BE2C (cell line): ENCODE data around the gene ZNF558. TPM values are rescaled to one million over a fixed set of nuclear protein-coding genes. Genes with fewer than 3 reads are reported as not detected.

Source experiments
- DNase-seq: peaks from one replicate; pipeline ENCODE4 v3.0.0-alpha.2; 2020
- H3K27me3 ChIP-seq: fragments of 250-450 bp; sonication (Bioruptor Pico); 2 replicates; pipeline ENCODE4 v1.5.1; 2020; ENCODE audit warnings: mild to moderate bottlenecking
- H3K36me3 ChIP-seq: fragments of 250-450 bp; sonication (Bioruptor Pico); 2 replicates; pipeline ENCODE4 v1.5.1; 2020; ENCODE audit warnings: mild to moderate bottlenecking
- H3K4me1 ChIP-seq: fragments of 250-450 bp; sonication (Bioruptor Pico); 2 replicates; pipeline ENCODE4 v1.5.1; 2020
- H3K4me3 ChIP-seq: 2 replicates; pipeline ENCODE4 v1.5.1; 2011; ENCODE audit warnings: low read depth, low read length
- H3K9me3 ChIP-seq: fragments of 250-450 bp; sonication (Bioruptor Pico); 2 replicates; pipeline ENCODE4 v1.5.1; 2020
- CTCF ChIP-seq: IDR thresholded peaks from 2 replicates; pipeline ENCODE4 v1.5.1; 2012; ENCODE audit warnings: mild to moderate bottlenecking, low read depth, low read length
- polyA plus RNA-seq: library from polyadenylated mRNA; unstranded; fragments of >200 nt; gene quantifications from one replicate; pipeline ENCODE4 v1.2.1, GENCODE V29; 2012; ENCODE audit warnings: low read depth, missing spikeins; ENCODE audit not compliant: insufficient read length, insufficient read depth

The ZNF558 gene
- 13.6 TPM for polyA plus RNA-seq

GRCh38 chr19:8832132-8833021 is at the start of gene ZNF558, which contains the start of gene MBD3L1:
Gene ZNF558 (minus strand): TSS chr19:8832304. CDS start chr19:8822659, 9,645 bp downstream.
Gene MBD3L1 (plus strand): TSS chr19:8832377. CDS start chr19:8842679, 10,302 bp downstream.
- peak within 1 kb of the TSS; percentile 63 for H3K4me3 ChIP-seq
- no peak for TF ChIP-seq CTCF
- no peaks in the 10 kb centered on the region for H3K36me3 ChIP-seq
- H3K9me3 ChIP-seq = no peaks in the 10 kb centered on the region
- DNase-seq = peak; percentile 98
- H3K4me1 ChIP-seq = no peaks in the 10 kb centered on the region
- H3K27me3 ChIP-seq = no peaks in the 10 kb centered on the region

- no peaks in the 10 kb centered on the region for H3K27me3 ChIP-seq
- H3K36me3 ChIP-seq = no peaks in the 10 kb centered on the region
- H3K9me3 ChIP-seq = no peaks in the 10 kb centered on the region; the same call in 1 of the 2 replicates
- no peak overlapping the region for H3K4me3 ChIP-seq
- no peak for TF ChIP-seq CTCF
- H3K4me1 ChIP-seq = no peaks in the 10 kb centered on the region
- no peak for DNase-seq
These were observed 49.4 kb upstream of the ZNF558 start for GRCh38 chr19:8881512-8881911.

GRCh38 chr19:8880868-8881488 is 48.9 kb upstream of the ZNF558 start:
- Histone ChIP-seq H3K27me3 (no peaks in the 10 kb centered on the region), H3K9me3 (no peaks in the 10 kb centered on the region; the same call in 1 of the 2 replicates), H3K4me1 (no peaks in the 10 kb centered on the region), H3K4me3 (no peak overlapping the region), H3K36me3 (no peaks in the 10 kb centered on the region)
- DNase-seq = no peak
- TF ChIP-seq CTCF = no peak

GRCh38 chr19:8877854-8878705 is 46.0 kb upstream of the ZNF558 start:
- TF ChIP-seq CTCF = no peak
- Histone ChIP-seq H3K36me3 (no peaks in the 10 kb centered on the region), H3K4me1 (no peaks in the 10 kb centered on the region), H3K4me3 (no peak overlapping the region), H3K27me3 (no peaks in the 10 kb centered on the region), H3K9me3 (no peaks in the 10 kb centered on the region)
- DNase-seq = peak; percentile 55

GRCh38 chr19:8866344-8866743 is 34.2 kb upstream of the ZNF558 start:
- Histone ChIP-seq H3K27me3 (no peaks in the 10 kb centered on the region), H3K4me3 (no peak overlapping the region), H3K9me3 (no peaks in the 10 kb centered on the region; the same call in 1 of the 2 replicates), H3K4me1 (no peaks in the 10 kb centered on the region), H3K36me3 (no peaks in the 10 kb centered on the region)
- DNase-seq = no peak
- no peak for TF ChIP-seq CTCF
